Calu3 (cell line): ENCODE data around the gene MAPK8IP3. TPM values are rescaled to one million over a fixed set of nuclear protein-coding genes. Genes with fewer than 3 reads are reported as not detected.

Experiments used
- BruUV-seq: library from RNA; stranded (reverse); fragments of 400-500 nt; replicated peaks from 2 replicates; lab custom pipeline; 2021; lab: Mats Ljungman, UMichigan
- CTCF ChIA-PET: fragments of 300-600 bp; sonication (Branson Sonifier 250); formaldehyde crosslinking; loops from one replicate; lab custom pipeline; 2022; ENCODE audit warnings: antibody characterized with exemption; lab: Charles Lee
- DNase-seq: peaks from one replicate; pipeline ENCODE4 v3.0.0; 2022
- H3K27ac Mint-ChIP-seq: one replicate; pipeline ENCODE4 v1.8.0; 2022; ENCODE audit warnings: mixed read lengths; ENCODE audit not compliant: unreplicated experiment
- H3K27me3 Mint-ChIP-seq: one replicate; pipeline ENCODE4 v1.8.0; 2022; ENCODE audit warnings: mixed read lengths; ENCODE audit not compliant: unreplicated experiment
- H3K36me3 Mint-ChIP-seq: one replicate; pipeline ENCODE4 v1.8.0; 2022; ENCODE audit warnings: mild to moderate bottlenecking, moderate library complexity, mixed read lengths; ENCODE audit not compliant: insufficient read depth, unreplicated experiment
- H3K4me1 Mint-ChIP-seq: one replicate; pipeline ENCODE4 v1.8.0; 2022; ENCODE audit warnings: mild to moderate bottlenecking, low read depth, mixed read lengths; ENCODE audit not compliant: unreplicated experiment
- H3K4me3 Mint-ChIP-seq: one replicate; pipeline ENCODE4 v1.8.0; 2022; ENCODE audit warnings: mild to moderate bottlenecking, low read depth, moderate library complexity, mixed read lengths; ENCODE audit not compliant: unreplicated experiment
- H3K9me3 Mint-ChIP-seq: one replicate; pipeline ENCODE4 v1.8.0; 2022; ENCODE audit warnings: low read depth, mixed read lengths; ENCODE audit not compliant: unreplicated experiment
- intact Hi-C: fragments of 100-400 bp; cut with micrococcal nuclease; formaldehyde crosslinking; loops from one replicate; pipeline ENCODE4 v1.10.0; 2022; ENCODE audit not compliant: unreplicated experiment
- total RNA-seq: library from RNA; stranded (reverse); gene quantifications from 2 replicates; pipeline ENCODE4 v1.2.3, GENCODE V29; 2022
- TF ChIP-seq, protein P1 (sequence below): fragments of 200-600 bp; IDR thresholded peaks from one replicate; pipeline ENCODE4 v1.8.0; 2022; ENCODE audit warnings: antibody characterized with exemption; ENCODE audit not compliant: unreplicated experiment

Gene MAPK8IP3
- total RNA-seq, 1 experiment from 2014 or later, result 110 TPM

DNA sequence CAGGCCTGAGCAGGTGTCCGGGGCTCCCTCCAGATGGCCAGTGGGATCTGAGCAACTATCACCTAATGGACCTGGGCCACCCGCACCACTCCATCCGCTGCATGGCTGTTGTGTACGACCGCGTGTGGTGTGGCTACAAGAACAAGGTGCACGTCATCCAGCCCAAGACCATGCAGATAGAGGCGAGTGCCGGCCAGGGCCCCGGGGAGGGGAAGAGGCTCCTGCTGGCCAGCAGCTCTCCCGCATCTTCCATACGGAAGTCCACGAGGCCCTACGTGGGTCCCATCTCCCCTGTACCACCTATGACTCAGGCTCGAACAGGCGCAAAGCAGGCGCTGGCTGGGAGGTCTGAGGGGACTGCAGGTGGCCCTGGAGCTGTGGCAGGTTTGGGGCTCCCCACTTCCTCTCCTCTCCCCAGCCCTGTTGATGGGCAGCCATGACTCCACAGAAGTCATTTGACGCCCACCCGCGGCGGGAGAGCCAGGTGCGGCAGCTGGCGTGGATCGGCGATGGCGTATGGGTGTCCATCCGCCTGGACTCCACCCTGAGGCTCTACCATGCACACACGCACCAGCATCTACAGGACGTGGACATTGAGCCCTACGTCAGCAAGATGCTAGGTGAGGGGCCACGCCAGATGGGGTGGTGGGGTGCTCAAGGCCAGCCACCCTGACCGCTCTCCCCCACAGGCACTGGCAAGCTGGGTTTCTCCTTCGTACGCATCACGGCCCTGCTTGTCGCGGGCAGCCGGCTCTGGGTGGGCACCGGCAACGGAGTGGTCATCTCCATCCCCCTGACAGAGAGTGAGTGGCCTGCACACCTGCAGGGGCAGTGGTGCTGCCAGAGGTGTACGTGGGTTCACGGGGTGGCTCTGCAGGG lies 61.4 kb downstream of the MAPK8IP3 start:
- CTCF ChIA-PET, result no interaction called here
- H3K9me3 Mint-ChIP-seq, result no peaks in the 10 kb centered on the region
- no peak for DNase-seq
- no peak overlapping the region for H3K4me3 Mint-ChIP-seq
- intact Hi-C loops, result no loop called here
- TF ChIP-seq, protein P1, sequence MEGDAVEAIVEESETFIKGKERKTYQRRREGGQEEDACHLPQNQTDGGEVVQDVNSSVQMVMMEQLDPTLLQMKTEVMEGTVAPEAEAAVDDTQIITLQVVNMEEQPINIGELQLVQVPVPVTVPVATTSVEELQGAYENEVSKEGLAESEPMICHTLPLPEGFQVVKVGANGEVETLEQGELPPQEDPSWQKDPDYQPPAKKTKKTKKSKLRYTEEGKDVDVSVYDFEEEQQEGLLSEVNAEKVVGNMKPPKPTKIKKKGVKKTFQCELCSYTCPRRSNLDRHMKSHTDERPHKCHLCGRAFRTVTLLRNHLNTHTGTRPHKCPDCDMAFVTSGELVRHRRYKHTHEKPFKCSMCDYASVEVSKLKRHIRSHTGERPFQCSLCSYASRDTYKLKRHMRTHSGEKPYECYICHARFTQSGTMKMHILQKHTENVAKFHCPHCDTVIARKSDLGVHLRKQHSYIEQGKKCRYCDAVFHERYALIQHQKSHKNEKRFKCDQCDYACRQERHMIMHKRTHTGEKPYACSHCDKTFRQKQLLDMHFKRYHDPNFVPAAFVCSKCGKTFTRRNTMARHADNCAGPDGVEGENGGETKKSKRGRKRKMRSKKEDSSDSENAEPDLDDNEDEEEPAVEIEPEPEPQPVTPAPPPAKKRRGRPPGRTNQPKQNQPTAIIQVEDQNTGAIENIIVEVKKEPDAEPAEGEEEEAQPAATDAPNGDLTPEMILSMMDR, result no peak
- H3K27me3 Mint-ChIP-seq, result no peaks in the 10 kb centered on the region
- H3K36me3 Mint-ChIP-seq, result peaks cover 64% of the 10 kb centered on the region
- no TSS peak for BruUV-seq
- no peak overlapping the region for H3K27ac Mint-ChIP-seq
- H3K4me1 Mint-ChIP-seq, result peaks cover 8% of the 10 kb centered on the region

DNA sequence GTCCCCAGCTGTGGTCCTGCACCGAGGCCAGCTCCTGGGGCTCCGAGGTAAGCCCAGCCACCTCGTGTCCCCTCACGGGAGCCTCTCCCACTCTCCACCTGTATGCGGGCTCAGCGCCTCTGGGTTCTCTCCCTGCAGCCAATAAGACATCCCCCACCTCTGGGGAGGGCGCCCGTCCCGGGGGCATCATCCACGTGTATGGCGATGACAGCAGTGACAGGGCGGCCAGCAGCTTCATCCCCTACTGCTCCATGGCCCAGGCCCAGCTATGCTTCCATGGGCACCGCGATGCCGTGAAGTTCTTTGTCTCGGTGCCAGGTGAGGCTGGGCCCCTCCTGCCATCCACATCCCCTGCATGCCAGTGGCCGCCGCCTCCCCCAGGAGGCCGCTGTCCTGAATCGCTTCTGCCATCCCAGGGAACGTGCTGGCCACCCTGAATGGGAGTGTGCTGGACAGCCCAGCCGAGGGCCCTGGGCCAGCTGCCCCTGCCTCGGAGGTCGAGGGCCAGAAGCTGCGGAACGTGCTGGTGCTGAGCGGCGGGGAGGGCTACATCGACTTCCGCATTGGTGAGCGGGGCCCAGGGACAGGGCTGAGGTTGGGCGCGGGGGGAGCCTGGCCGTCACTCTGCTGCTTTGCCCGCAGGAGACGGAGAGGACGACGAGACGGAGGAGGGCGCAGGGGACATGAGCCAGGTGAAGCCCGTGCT lies 62.2 kb downstream of the MAPK8IP3 start:
- intact Hi-C loops, result no loop called here
- Mint-ChIP-seq H3K36me3 (peaks cover 66% of the 10 kb centered on the region), H3K9me3 (no peaks in the 10 kb centered on the region), H3K27me3 (no peaks in the 10 kb centered on the region), H3K4me1 (peaks cover 8% of the 10 kb centered on the region), H3K27ac (peak overlapping the region; percentile 56), H3K4me3 (peak overlapping the region; percentile 14)
- DNase-seq, result no peak
- TF ChIP-seq, protein P1, result no peak
- CTCF ChIA-PET, result interaction anchor here (0.6 kb wide), 1 partner anchor 347 kb away, joined by 3 read pairs; no protein-coding TSS in a partner anchor
- BruUV-seq, result no TSS peak

DNA sequence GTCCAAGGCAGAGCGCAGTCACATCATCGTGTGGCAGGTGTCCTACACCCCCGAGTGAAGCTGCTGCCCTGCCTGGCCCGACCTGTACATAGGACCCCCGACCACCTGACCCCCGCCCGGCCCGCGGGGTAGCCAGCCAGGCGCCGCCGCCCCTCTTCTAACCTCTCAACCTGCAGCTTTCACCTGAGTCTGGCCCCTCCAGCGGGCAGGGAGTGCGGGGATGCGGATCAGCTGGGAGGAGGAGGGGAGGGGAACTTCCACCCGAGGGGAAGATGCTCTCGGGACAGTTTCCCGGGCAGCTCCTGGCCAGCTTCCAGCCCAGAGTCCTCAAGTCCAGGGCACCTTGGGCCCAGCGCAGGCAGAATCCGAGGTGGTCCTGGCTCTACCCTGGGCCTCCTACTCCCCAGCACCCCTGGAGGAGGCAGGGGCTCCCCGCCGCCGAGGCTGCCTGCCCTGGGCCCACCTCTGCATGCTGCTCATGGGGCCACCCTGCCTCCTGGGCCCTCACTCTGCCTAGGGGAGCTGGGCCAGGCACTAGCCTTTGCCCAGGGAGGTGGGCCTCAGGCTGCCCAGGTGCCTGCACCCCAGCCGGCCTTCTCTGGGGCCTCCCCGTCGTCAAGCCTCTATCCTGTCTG lies 62.9 kb downstream of the MAPK8IP3 start:
- Mint-ChIP-seq H3K27ac (peak overlapping the region; percentile 56), H3K4me3 (peak overlapping the region; percentile 14), H3K9me3 (no peaks in the 10 kb centered on the region), H3K36me3 (peaks cover 73% of the 10 kb centered on the region), H3K27me3 (no peaks in the 10 kb centered on the region), H3K4me1 (peaks cover 8% of the 10 kb centered on the region)
- CTCF ChIA-PET, result interaction anchor here (0.5 to 0.6 kb wide), 2 partner anchors 348 to 438 kb away, joined by 3 read pairs; no protein-coding TSS in a partner anchor
- intact Hi-C loops, result no loop called here
- DNase-seq, result no peak
- no TSS peak for BruUV-seq
- TF ChIP-seq, protein P1, result no peak
